Body of pancreas (tissue), 4 donors: ENCODE data around the gene LRRIQ1. TPM values are rescaled to one million over a fixed set of nuclear protein-coding genes. Genes with fewer than 3 reads are reported as not detected.

ENCODE experiments used
- ATAC-seq: fragments of 150-250 bp; one replicate; pipeline ENCODE4 v1.9.1; 2016
- DNase-seq, 4 donors: peaks; one replicate each; pipeline ENCODE4 v3.0.0-alpha.2; 2019
- H3K27ac ChIP-seq, 4 donors: fragments of 200-600 bp; sonication (generic); 1 replicate in 3 of 4; 2 replicates in 1 of 4; pipeline versions ENCODE4 v1.5.1 to v1.6.1; 2016 to 2019; ENCODE audit warnings: mild to moderate bottlenecking in 1 of 4, mixed read lengths in 1 of 4, moderate library complexity in 1 of 4
- H3K27me3 ChIP-seq, 2 donors: fragments of 200-600 bp; sonication (generic); one replicate each; pipeline ENCODE4 v1.6.0; 2016; ENCODE audit warnings: mild to moderate bottlenecking in 1 of 2
- H3K36me3 ChIP-seq, 2 donors: fragments of 200-600 bp; sonication (generic); replicated peaks in 1 of 2; 2 replicates each; pipeline ENCODE4 v1.5.1; 2016; ENCODE audit warnings: low read depth in 2 of 2; ENCODE audit not compliant: insufficient read depth in 1 of 2
- H3K4me1 ChIP-seq: fragments of 200-600 bp; sonication (generic); one replicate; pipeline ENCODE4 v1.6.0; 2016
- H3K4me3 ChIP-seq, 2 donors: fragments of 200-600 bp; sonication (generic); 1 replicate in 1 of 2; 2 replicates in 1 of 2; pipeline ENCODE4 v1.5.1; 2016 to 2019
- H3K9me3 ChIP-seq, 3 donors: fragments of 200-600 bp; sonication (generic); 1 replicate in 2 of 3; 2 replicates in 1 of 3; pipeline ENCODE4 v1.5.1; 2016
- CTCF ChIP-seq, 7 experiments: fragments of 450-650 bp in 4 of 7; fragments of 200-600 bp in 3 of 7; sonication (generic) in 3 of 7; IDR thresholded peaks; one replicate each; pipeline ENCODE4 v1.5.1; 2016 to 2019; ENCODE audit warnings: antibody characterized with exemption in 7 of 7
- POLR2A ChIP-seq, 3 donors: fragments of 450-650 bp; IDR thresholded peaks; one replicate each; pipeline ENCODE4 v1.6.1; 2016; ENCODE audit warnings: antibody characterized with exemption in 3 of 3, mild to moderate bottlenecking in 2 of 3
- WGBS, 2 donors: methylation state at CpG; one replicate each; pipeline ENCODE4 v1.1.5; 2017; 5-methylcytosine and 5-hydroxymethylcytosine counted together
- intact Hi-C: fragments of 100-400 bp; cut with DNase I; formaldehyde crosslinking; loops from one replicate; pipeline ENCODE4 v1.15.1; 2023
- total RNA-seq, 2 donors: library from RNA; depleted of rRNA; stranded (reverse); fragments of >200 nt; gene quantifications; one replicate each; pipeline ENCODE4 v1.1.0, GENCODE V29; 2016

LRRIQ1 gene
- total RNA-seq, 2 donors from 2014 or later: 1.0 to 3.6 TPM

- intact Hi-C loops: no loop called here
- no peaks in the 10 kb centered on the region for H3K9me3 ChIP-seq
- no peaks in the 10 kb centered on the region for H3K36me3 ChIP-seq
- TF ChIP-seq POLR2A (IDR thresholded peaks at IDR 0.05): no peak
- TF ChIP-seq CTCF (IDR thresholded peaks at IDR 0.05): no peak
- H3K4me3 ChIP-seq: no peak overlapping the region
- 49 to 57% methylated on average over 1 of the region's 1 CpG for WGBS, 2 donors
- no peaks in the 10 kb centered on the region for H3K27me3 ChIP-seq
- DNase-seq (no peak), ATAC-seq (no peak)
- H3K4me1 ChIP-seq: no peaks in the 10 kb centered on the region
- H3K27ac ChIP-seq: no peak overlapping the region
These were observed 127.7 kb downstream of the LRRIQ1 start for GRCh38 chr12:85163752-85164321.

- no peaks in the 10 kb centered on the region for H3K36me3 ChIP-seq
- TF ChIP-seq CTCF (IDR thresholded peaks at IDR 0.05): no peak
- TF ChIP-seq POLR2A (IDR thresholded peaks at IDR 0.05): no peak
- no peaks in the 10 kb centered on the region for H3K4me1 ChIP-seq
- no peaks in the 10 kb centered on the region for H3K9me3 ChIP-seq
- 34 to 44% methylated on average over 2 of the region's 2 CpGs for WGBS, 2 donors
- no peak for DNase-seq
- ATAC-seq: no peak
- H3K27me3 ChIP-seq: no peaks in the 10 kb centered on the region
- intact Hi-C loops: no loop called here
- H3K27ac ChIP-seq: no peak overlapping the region
- H3K4me3 ChIP-seq: no peak overlapping the region
These were observed 143.6 kb downstream of the LRRIQ1 start for GRCh38 chr12:85179680-85180270.

- no peak for ATAC-seq
- no peaks in the 10 kb centered on the region for H3K9me3 ChIP-seq
- no peak overlapping the region for H3K4me3 ChIP-seq
- H3K27me3 ChIP-seq: no peaks in the 10 kb centered on the region
- WGBS, 2 donors: 64 to 67% methylated on average over 4 of the region's 4 CpGs
- no peaks in the 10 kb centered on the region for H3K4me1 ChIP-seq
- TF ChIP-seq CTCF (IDR thresholded peaks at IDR 0.05) (no peak), POLR2A (IDR thresholded peaks at IDR 0.05) (no peak)
- H3K36me3 ChIP-seq: no peaks in the 10 kb centered on the region
- DNase-seq: no peak
- H3K27ac ChIP-seq: no peak overlapping the region
- intact Hi-C loops: no loop called here
These were observed 146.5 kb downstream of the LRRIQ1 start for GRCh38 chr12:85182699-85183098.

GRCh38 chr12:85183855-85184254 lies 147.7 kb downstream of the LRRIQ1 start:
- no peaks in the 10 kb centered on the region for H3K4me1 ChIP-seq
- TF ChIP-seq CTCF (IDR thresholded peaks at IDR 0.05) (no peak), POLR2A (IDR thresholded peaks at IDR 0.05) (no peak)
- intact Hi-C loops: no loop called here
- ATAC-seq: no peak
- WGBS, 2 donors: 36 to 58% methylated on average over 2 of the region's 2 CpGs
- no peaks in the 10 kb centered on the region for H3K36me3 ChIP-seq
- no peak for DNase-seq
- no peak overlapping the region for H3K4me3 ChIP-seq
- H3K27me3 ChIP-seq: no peaks in the 10 kb centered on the region
- no peaks in the 10 kb centered on the region for H3K9me3 ChIP-seq
- no peak overlapping the region for H3K27ac ChIP-seq

GRCh38 chr12:85186236-85186635 lies 150.1 kb downstream of the LRRIQ1 start:
- TF ChIP-seq CTCF (IDR thresholded peaks at IDR 0.05) (no peak), POLR2A (IDR thresholded peaks at IDR 0.05) (no peak)
- intact Hi-C loops: no loop called here
- ATAC-seq: no peak
- Histone ChIP-seq H3K4me3 (no peak overlapping the region), H3K27me3 (no peaks in the 10 kb centered on the region), H3K4me1 (no peaks in the 10 kb centered on the region), H3K27ac (no peak overlapping the region), H3K9me3 (no peaks in the 10 kb centered on the region), H3K36me3 (no peaks in the 10 kb centered on the region)
- no peak for DNase-seq
- WGBS, 2 donors: 61 to 64% methylated on average over 3 of the region's 3 CpGs
